A673 (cell line): ENCODE results near the gene TTN. TPM values are rescaled to one million over a fixed set of nuclear protein-coding genes. Genes with fewer than 3 reads are reported as not detected.

ENCODE experiments used
- BruUV-seq: library from RNA; stranded (reverse); fragments of 400-500 nt; replicated peaks from 2 replicates; lab custom pipeline; 2021; lab: Mats Ljungman, UMichigan
- CTCF ChIA-PET: fragments of 300-600 bp; sonication (Branson Sonifier 250); formaldehyde crosslinking; loops from one replicate; lab custom pipeline; 2022; ENCODE audit warnings: antibody characterized with exemption; lab: Charles Lee
- POLR2A ChIA-PET: fragments of 300-600 bp; sonication (Branson Sonifier 250); formaldehyde crosslinking; loops from one replicate; lab custom pipeline; 2022; ENCODE audit warnings: antibody characterized with exemption; ENCODE audit not compliant: low non-redundant PET; lab: Charles Lee
- DNase-seq: peaks from one replicate; pipeline ENCODE4 v3.0.0-alpha.2; 2015; ENCODE audit warnings: low spot score
- H3K27ac ChIP-seq: fragments of 200-600 bp; sonication (generic); 2 replicates; pipeline ENCODE4 v1.5.1; 2016; ENCODE audit warnings: mixed run types, low read depth, mild to moderate bottlenecking, mixed read lengths, antibody characterized with exemption, low read length; ENCODE audit not compliant: poor library complexity, severe bottlenecking
- H3K27me3 ChIP-seq: fragments of 200-600 bp; sonication (generic); replicated peaks from 2 replicates; pipeline ENCODE4 v1.6.1; 2017; ENCODE audit warnings: mixed run types, low read depth, mild to moderate bottlenecking, mixed read lengths, antibody characterized with exemption, low read length; ENCODE audit not compliant: insufficient read depth, poor library complexity
- H3K36me3 ChIP-seq: fragments of 200-600 bp; sonication (generic); 2 replicates; pipeline ENCODE4 v1.6.1; 2016; ENCODE audit warnings: mixed run types, mild to moderate bottlenecking, mixed read lengths, antibody characterized with exemption, low read length; ENCODE audit not compliant: insufficient read depth, poor library complexity, severe bottlenecking
- H3K4me1 ChIP-seq: fragments of 200-600 bp; sonication (generic); 2 replicates; pipeline ENCODE4 v1.6.1; 2017; ENCODE audit warnings: mixed run types, mild to moderate bottlenecking, mixed read lengths, antibody characterized with exemption, low read length; ENCODE audit not compliant: insufficient read depth, poor library complexity, severe bottlenecking
- H3K4me3 ChIP-seq: fragments of 200-600 bp; sonication (generic); 2 replicates; pipeline ENCODE4 v1.5.1; 2016; ENCODE audit warnings: low read depth, mixed run types, mild to moderate bottlenecking, mixed read lengths, low read length; ENCODE audit not compliant: poor library complexity, severe bottlenecking
- H3K9me3 ChIP-seq: fragments of 200-600 bp; sonication (generic); 2 replicates; pipeline ENCODE4 v1.6.1; 2016; ENCODE audit warnings: mixed run types, low read depth, mild to moderate bottlenecking, mixed read lengths, antibody characterized with exemption, low read length; ENCODE audit not compliant: poor library complexity, severe bottlenecking
- EZH2 ChIP-seq: fragments of 200-600 bp; sonication (generic); IDR thresholded peaks from 2 replicates; pipeline ENCODE4 v1.6.1; 2017; ENCODE audit warnings: borderline replicate concordance, low read depth, mild to moderate bottlenecking, mixed read lengths, antibody characterized with exemption, low read length; ENCODE audit not compliant: poor library complexity, severe bottlenecking
- intact Hi-C: fragments of 100-400 bp; cut with micrococcal nuclease; formaldehyde crosslinking; loops from one replicate; pipeline ENCODE4 v1.10.0; 2022; ENCODE audit not compliant: unreplicated experiment
- total RNA-seq: library from RNA; stranded (reverse); gene quantifications from 2 replicates; pipeline ENCODE4 v1.2.3, GENCODE V29; 2021
- TF ChIP-seq, protein P1 (sequence below): fragments of 300-800, 200-600 bp; sonication (generic); conservative IDR thresholded peaks from 2 replicates; pipeline ENCODE4 v1.5.1; 2017; ENCODE audit warnings: low read depth, mild to moderate bottlenecking, antibody characterized with exemption, low read length, moderate library complexity, mixed read lengths

TTN gene
- total RNA-seq, 1 experiment from 2014 or later, result under 0.01 TPM

DNA sequence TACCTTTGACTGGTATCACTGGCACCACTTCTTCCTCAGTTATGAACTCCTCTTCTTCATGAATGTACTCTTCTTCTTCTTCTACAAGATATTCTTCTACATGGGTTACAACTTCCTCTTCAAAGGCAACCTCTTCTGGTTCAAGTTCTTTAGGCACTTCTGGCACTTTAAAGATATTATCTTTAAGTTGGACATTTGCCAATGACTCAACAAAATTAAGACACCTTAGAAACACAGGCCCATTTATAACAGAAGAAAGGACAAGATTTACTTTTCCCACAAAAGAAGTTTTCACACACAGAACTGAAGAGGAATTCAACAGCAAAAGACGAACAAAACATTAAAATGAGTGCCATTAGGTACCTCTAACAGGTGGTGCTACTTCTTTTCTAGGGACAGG, 127.3 kb downstream of the TTN start:
- POLR2A ChIA-PET, result no interaction called here
- Histone ChIP-seq H3K36me3 (no peaks in the 10 kb centered on the region), H3K4me3 (no peak overlapping the region), H3K9me3 (no peaks in the 10 kb centered on the region), H3K27me3 (peaks cover 28% of the 10 kb centered on the region), H3K4me1 (no peaks in the 10 kb centered on the region), H3K27ac (no peak overlapping the region)
- no TSS peak for BruUV-seq
- DNase-seq, result no peak
- CTCF ChIA-PET, result no interaction called here
- intact Hi-C loops, result no loop called here
- TF ChIP-seq EZH2, result no peak
- TF ChIP-seq, protein P1, sequence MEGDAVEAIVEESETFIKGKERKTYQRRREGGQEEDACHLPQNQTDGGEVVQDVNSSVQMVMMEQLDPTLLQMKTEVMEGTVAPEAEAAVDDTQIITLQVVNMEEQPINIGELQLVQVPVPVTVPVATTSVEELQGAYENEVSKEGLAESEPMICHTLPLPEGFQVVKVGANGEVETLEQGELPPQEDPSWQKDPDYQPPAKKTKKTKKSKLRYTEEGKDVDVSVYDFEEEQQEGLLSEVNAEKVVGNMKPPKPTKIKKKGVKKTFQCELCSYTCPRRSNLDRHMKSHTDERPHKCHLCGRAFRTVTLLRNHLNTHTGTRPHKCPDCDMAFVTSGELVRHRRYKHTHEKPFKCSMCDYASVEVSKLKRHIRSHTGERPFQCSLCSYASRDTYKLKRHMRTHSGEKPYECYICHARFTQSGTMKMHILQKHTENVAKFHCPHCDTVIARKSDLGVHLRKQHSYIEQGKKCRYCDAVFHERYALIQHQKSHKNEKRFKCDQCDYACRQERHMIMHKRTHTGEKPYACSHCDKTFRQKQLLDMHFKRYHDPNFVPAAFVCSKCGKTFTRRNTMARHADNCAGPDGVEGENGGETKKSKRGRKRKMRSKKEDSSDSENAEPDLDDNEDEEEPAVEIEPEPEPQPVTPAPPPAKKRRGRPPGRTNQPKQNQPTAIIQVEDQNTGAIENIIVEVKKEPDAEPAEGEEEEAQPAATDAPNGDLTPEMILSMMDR, result no peak

DNA sequence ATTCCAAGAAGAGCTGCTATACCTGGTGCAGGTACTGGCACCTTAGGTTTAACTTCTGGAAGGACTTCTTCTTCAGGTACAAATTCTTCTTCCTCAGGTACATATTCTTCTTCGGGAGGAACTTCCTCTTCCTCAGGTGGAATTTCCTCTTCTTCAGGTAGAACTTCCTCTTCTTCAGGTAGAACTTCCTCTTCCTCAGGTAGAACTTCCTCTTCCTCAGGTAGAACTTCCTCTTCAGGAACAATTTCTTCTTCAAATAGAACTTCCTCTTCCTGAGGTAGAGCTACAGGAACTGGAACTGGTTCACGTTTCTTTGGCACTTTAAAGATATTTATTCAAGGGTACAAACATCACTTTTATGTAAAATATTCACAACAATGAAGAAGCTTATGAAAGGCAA, 129.6 kb downstream of the TTN start:
- POLR2A ChIA-PET, result no interaction called here
- TF ChIP-seq EZH2, result no peak
- TF ChIP-seq, protein P1, result no peak
- no peaks in the 10 kb centered on the region for H3K4me1 ChIP-seq
- no peak overlapping the region for H3K27ac ChIP-seq
- no peak for DNase-seq
- H3K27me3 ChIP-seq, result peaks cover 24% of the 10 kb centered on the region
- H3K36me3 ChIP-seq, result no peaks in the 10 kb centered on the region
- CTCF ChIA-PET, result no interaction called here
- no peak overlapping the region for H3K4me3 ChIP-seq
- no peaks in the 10 kb centered on the region for H3K9me3 ChIP-seq
- BruUV-seq, result no TSS peak
- intact Hi-C loops, result no loop called here

DNA sequence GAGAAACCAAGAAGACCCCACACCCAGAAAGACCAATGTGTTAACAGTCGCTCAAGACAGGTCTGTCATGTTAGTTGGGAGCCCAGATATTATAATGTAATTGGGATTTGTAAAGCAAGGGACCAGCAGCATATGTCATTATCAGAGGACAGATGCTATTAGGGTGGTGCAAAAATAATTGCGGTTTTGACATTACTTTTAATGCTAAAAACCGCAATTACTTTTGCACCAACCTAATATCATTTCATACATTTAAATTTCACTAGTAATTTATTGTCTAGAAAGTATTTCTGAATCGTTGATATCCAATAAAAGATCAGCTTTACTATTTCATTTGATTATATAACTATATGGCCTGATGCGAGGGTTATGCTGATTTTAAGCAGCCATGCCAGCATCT, 131.2 kb downstream of the TTN start:
- no TSS peak for BruUV-seq
- no peaks in the 10 kb centered on the region for H3K9me3 ChIP-seq
- ChIA-PET CTCF (no interaction called here), POLR2A (no interaction called here)
- TF ChIP-seq EZH2, result no peak
- TF ChIP-seq, protein P1, result no peak
- no peaks in the 10 kb centered on the region for H3K36me3 ChIP-seq
- H3K27ac ChIP-seq, result no peak overlapping the region
- H3K4me3 ChIP-seq, result no peak overlapping the region
- peaks cover 27% of the 10 kb centered on the region for H3K27me3 ChIP-seq
- DNase-seq, result no peak
- no peaks in the 10 kb centered on the region for H3K4me1 ChIP-seq
- intact Hi-C loops, result no loop called here
